HL-60 (cell line): ENCODE measurements around the gene BCAN.
"Not testable (repeated sequence)": the region's sequence is repeated elsewhere in the genome, so short reads cannot be mapped to it uniquely, and the experiment has no call there.

Experiments used
- DNase-seq, 2 experiments: peaks; one replicate each; pipeline ENCODE4 v3.0.0-alpha.2; 2010 to 2020; ENCODE audit warnings: low read depth in 1 of 2, low spot score in 1 of 2
- H3K27ac ChIP-seq: fragments of 250-450 bp; sonication (Bioruptor Pico); replicated peaks from 2 replicates; pipeline ENCODE4 v1.5.1; 2020; ENCODE audit warnings: mild to moderate bottlenecking, moderate library complexity
- H3K27me3 ChIP-seq: fragments of 250-450 bp; sonication (Bioruptor Pico); 2 replicates; pipeline ENCODE4 v1.5.1; 2021; ENCODE audit warnings: mild to moderate bottlenecking, moderate library complexity; ENCODE audit not compliant: insufficient read depth, poor library complexity, severe bottlenecking
- H3K4me3 ChIP-seq: replicated peaks from 2 replicates; pipeline ENCODE4 v1.5.1; 2011; ENCODE audit warnings: mild to moderate bottlenecking, control low read depth, low read length; ENCODE audit not compliant: insufficient read depth
- CTCF ChIP-seq: IDR thresholded peaks from one replicate; pipeline ENCODE4 v1.5.1; 2011; ENCODE audit warnings: low read length, control low read depth, inconsistent platforms; ENCODE audit not compliant: insufficient read depth
- GABPA ChIP-seq: IDR thresholded peaks from 2 replicates; pipeline ENCODE4 v1.6.1; 2012; ENCODE audit warnings: low read depth
- POLR2AphosphoS5 ChIP-seq: IDR thresholded peaks from 2 replicates; pipeline ENCODE4 v1.6.1; 2012; ENCODE audit warnings: low read depth
- REST ChIP-seq: IDR thresholded peaks from 2 replicates; pipeline ENCODE4 v1.6.1; 2012; ENCODE audit warnings: low read depth; ENCODE audit not compliant: insufficient replicate concordance
- SPI1 ChIP-seq: IDR thresholded peaks from 2 replicates; pipeline ENCODE4 v1.6.1; 2012; ENCODE audit warnings: low read depth, mild to moderate bottlenecking, borderline replicate concordance

BCAN gene

GRCh38 chr1:156626079-156626438 lies 15.9 kb upstream of the BCAN start:
- H3K27ac ChIP-seq: no peak overlapping the region
- no peak for DNase-seq
- TF ChIP-seq CTCF (no peak), SPI1 (0 out of 2 replicates have a peak, but pooled peaks have one; percentile 22)
- H3K27me3 ChIP-seq: peaks cover 45% of the 10 kb centered on the region
- no peak overlapping the region for H3K4me3 ChIP-seq

GRCh38 chr1:156627313-156627880 lies 14.5 kb upstream of the BCAN start:
- peak in 1 of 2 experiments; percentile 34 for DNase-seq
- Histone ChIP-seq H3K27me3 (peaks cover 47% of the 10 kb centered on the region), H3K4me3 (no peak overlapping the region), H3K27ac (no peak overlapping the region)
- no peak for TF ChIP-seq SPI1
- TF ChIP-seq REST: peak; percentile 71
- no peak for TF ChIP-seq POLR2AphosphoS5
- peak; percentile 55 for TF ChIP-seq CTCF

GRCh38 chr1:156629823-156630449 lies 12.0 kb upstream of the BCAN start:
- Histone ChIP-seq H3K4me3 (no peak overlapping the region), H3K27ac (no peak overlapping the region), H3K27me3 (peaks cover 35% of the 10 kb centered on the region)
- no peak for DNase-seq
- no peak for TF ChIP-seq CTCF
- TF ChIP-seq REST: no peak
- no peak for TF ChIP-seq POLR2AphosphoS5
- no peak for TF ChIP-seq GABPA
- TF ChIP-seq SPI1: no peak

GRCh38 chr1:156631152-156631551 lies 10.8 kb upstream of the BCAN start:
- H3K27me3 ChIP-seq: peaks cover 31% of the 10 kb centered on the region
- not testable (repeated sequence) for H3K27ac ChIP-seq, DNase-seq, H3K4me3 ChIP-seq
